HepG2 (cell line): ENCODE results near the gene DACT2. TPM values are rescaled to one million over a fixed set of nuclear protein-coding genes. Genes with fewer than 3 reads are reported as not detected.

Experiments
- MTA1 ChIP-seq: sonication (generic); formaldehyde crosslinking; IDR thresholded peaks from 2 replicates; pipeline ENCODE4 v1.4.0; 2020; ENCODE audit warnings: missing genetic modification reagents, mild to moderate bottlenecking, borderline replicate concordance
- PATZ1 ChIP-seq: sonication (generic); formaldehyde crosslinking; IDR thresholded peaks from 2 replicates; pipeline ENCODE4 v1.4.0; 2020; ENCODE audit warnings: missing genetic modification reagents
- PAXIP1 ChIP-seq: sonication (generic); formaldehyde crosslinking; conservative IDR thresholded peaks from 2 replicates; pipeline ENCODE4 v1.4.0; 2020; ENCODE audit warnings: mild to moderate bottlenecking, missing genetic modification reagents, moderate library complexity
- ZNF350 ChIP-seq: sonication (generic); formaldehyde crosslinking; IDR thresholded peaks from 2 replicates; pipeline ENCODE4 v1.4.0; 2020; ENCODE audit warnings: mild to moderate bottlenecking, low read depth, missing genetic modification reagents, borderline replicate concordance
- polyA plus RNA-seq, 8 experiments: library from polyadenylated mRNA; depleted of rRNA in 3 of 8; stranded (reverse) in 7 of 8; unstranded in 1 of 8; fragments of >200 nt; fragmentation: Illumina TruSeq in 4 of 8; extraction: Trizol in 4 of 8; gene quantifications; 2 replicates each; pipeline versions ENCODE4 v1.2.1 to v1.2.3, GENCODE V29; 2011 to 2016; ENCODE audit warnings: low read depth in 4 of 8, missing spikeins in 1 of 8, mixed read lengths in 1 of 8; ENCODE audit not compliant: insufficient read depth in 1 of 8
- total RNA-seq, 5 experiments: library from RNA; depleted of rRNA; stranded (reverse); fragments of >200 nt; fragmentation: Illumina TruSeq; extraction: Trizol; gene quantifications; 2 replicates each; pipeline ENCODE4 v1.2.3, GENCODE V29; 2016; ENCODE audit warnings: low read depth in 1 of 5
- TF ChIP-seq, protein P1 (sequence below): sonication (generic); formaldehyde crosslinking; IDR thresholded peaks from 2 replicates; pipeline ENCODE4 v1.4.0; 2020; ENCODE audit warnings: mild to moderate bottlenecking, missing genetic modification reagents
- TF ChIP-seq, protein P2 (sequence below): sonication (generic); formaldehyde crosslinking; IDR thresholded peaks from 2 replicates; pipeline ENCODE4 v1.4.0; 2020; ENCODE audit warnings: mild to moderate bottlenecking, missing genetic modification reagents, borderline replicate concordance

DACT2 gene
- total and polyA plus RNA-seq, 2 of the 13 experiments (the other 11 are each of a cell fraction or from before 2014, with no cell fraction given) = 0.15 TPM; not detected in 1

GRCh38 chr6:168274037-168274952 is 45.3 kb downstream of the DACT2 start (continued):
- TF ChIP-seq ZNF350 (CRISPR knock-in tag) (peak; percentile 38; the same call in 1 of the 2 replicates), PAXIP1 (CRISPR knock-in tag) (peak; percentile 90), PATZ1 (CRISPR knock-in tag) (peak; percentile 86), MTA1 (peak; percentile 97)
- TF ChIP-seq, protein P1, sequence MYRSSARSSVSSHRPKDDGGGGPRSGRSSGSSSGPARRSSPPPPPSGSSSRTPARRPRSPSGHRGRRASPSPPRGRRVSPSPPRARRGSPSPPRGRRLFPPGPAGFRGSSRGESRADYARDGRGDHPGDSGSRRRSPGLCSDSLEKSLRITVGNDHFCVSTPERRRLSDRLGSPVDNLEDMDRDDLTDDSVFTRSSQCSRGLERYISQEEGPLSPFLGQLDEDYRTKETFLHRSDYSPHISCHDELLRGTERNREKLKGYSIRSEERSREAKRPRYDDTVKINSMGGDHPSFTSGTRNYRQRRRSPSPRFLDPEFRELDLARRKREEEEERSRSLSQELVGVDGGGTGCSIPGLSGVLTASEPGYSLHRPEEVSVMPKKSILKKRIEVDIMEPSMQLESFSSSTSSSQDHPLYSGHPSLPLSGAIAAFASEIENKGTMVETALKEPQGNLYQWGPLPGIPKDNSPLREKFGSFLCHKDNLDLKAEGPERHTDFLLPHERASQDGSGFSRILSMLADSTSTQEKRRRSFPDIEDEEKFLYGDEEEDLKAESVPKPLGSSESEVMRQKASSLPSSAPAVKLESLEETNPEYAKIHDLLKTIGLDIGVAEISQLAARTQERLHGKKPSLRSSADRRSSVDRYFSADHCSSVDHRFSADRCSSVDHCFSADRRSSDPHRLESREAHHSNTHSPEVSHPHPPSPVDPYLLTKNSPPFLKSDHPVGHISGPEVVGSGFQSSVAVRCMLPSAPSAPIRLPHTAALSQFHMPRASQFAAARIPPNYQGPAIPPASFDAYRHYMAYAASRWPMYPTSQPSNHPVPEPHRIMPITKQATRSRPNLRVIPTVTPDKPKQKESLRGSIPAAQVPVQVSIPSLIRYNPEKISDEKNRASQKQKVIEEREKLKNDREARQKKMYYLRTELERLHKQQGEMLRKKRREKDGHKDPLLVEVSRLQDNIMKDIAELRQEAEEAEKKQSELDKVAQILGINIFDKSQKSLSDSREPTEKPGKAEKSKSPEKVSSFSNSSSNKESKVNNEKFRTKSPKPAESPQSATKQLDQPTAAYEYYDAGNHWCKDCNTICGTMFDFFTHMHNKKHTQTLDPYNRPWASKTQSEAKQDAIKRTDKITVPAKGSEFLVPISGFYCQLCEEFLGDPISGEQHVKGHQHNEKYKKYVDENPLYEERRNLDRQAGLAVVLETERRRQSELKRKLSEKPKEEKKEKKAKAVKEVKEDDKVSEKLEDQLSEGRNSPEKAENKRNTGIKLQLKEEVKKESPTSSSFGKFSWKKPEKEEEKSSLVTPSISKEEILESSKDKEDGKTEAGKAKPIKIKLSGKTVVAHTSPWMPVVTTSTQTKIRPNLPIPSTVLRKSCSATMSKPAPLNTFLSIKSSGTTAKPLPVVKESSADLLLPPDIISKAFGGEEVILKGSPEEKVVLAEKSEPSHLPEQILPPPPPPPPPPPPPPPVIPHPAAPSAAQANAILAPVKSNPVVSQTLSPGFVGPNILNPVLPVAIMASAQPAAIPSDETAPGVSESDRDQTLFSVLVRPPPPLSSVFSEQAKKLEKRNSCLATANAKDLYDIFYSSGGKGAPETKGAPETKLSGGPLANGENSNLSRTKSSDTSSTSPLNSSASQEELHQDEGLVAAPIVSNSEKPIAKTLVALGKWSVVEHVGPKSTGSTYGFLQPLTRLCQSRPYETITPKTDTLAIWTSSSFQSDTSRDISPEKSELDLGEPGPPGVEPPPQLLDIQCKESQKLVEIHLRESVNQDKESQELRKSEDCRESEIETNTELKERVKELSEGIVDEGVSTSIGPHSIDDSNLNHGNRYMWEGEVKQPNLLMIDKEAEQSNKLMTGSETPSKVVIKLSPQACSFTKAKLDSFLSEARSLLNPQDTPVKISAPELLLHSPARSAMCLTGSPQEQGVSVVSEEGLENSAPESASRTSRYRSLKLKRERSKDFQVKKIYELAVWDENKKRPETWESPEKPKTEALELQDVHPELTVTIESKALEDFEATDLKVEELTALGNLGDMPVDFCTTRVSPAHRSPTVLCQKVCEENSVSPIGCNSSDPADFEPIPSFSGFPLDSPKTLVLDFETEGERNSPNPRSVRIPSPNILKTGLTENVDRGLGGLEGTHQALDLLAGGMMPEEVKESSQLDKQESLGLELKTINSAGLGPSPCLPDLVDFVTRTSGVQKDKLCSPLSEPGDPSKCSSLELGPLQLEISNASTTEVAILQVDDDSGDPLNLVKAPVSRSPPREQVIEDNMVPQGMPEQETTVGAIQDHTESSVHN (CRISPR knock-in tag) = no peak
- TF ChIP-seq, protein P2, sequence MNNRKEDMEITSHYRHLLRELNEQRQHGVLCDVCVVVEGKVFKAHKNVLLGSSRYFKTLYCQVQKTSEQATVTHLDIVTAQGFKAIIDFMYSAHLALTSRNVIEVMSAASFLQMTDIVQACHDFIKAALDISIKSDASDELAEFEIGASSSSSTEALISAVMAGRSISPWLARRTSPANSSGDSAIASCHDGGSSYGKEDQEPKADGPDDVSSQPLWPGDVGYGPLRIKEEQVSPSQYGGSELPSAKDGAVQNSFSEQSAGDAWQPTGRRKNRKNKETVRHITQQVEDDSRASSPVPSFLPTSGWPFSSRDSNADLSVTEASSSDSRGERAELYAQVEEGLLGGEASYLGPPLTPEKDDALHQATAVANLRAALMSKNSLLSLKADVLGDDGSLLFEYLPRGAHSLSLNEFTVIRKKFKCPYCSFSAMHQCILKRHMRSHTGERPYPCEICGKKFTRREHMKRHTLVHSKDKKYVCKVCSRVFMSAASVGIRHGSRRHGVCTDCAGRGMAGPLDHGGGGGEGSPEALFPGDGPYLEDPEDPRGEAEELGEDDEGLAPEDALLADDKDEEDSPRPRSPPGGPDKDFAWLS (CRISPR knock-in tag) = no peak
